ENCODE results near the gene RSRC1.

DNA sequence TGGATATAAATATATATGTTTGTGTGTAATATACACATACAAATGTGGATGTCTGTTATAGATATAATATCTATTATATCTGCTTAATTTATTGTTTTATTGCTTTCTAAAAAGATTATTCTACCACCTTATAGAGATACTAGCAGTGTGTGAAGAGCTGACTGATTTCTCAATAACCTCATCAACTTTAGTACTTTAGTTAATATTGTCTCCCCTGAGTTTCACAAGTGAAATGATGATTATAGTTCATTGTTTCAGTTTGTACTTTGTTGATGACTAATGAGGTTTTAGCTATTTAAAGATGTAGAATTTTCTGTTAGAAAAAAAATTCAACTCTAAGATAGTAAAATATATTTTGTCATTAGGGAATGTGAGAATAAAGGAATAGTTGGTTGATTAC, 11.4 kb downstream of the RSRC1 start:
- TF ChIP-seq, protein P1, sequence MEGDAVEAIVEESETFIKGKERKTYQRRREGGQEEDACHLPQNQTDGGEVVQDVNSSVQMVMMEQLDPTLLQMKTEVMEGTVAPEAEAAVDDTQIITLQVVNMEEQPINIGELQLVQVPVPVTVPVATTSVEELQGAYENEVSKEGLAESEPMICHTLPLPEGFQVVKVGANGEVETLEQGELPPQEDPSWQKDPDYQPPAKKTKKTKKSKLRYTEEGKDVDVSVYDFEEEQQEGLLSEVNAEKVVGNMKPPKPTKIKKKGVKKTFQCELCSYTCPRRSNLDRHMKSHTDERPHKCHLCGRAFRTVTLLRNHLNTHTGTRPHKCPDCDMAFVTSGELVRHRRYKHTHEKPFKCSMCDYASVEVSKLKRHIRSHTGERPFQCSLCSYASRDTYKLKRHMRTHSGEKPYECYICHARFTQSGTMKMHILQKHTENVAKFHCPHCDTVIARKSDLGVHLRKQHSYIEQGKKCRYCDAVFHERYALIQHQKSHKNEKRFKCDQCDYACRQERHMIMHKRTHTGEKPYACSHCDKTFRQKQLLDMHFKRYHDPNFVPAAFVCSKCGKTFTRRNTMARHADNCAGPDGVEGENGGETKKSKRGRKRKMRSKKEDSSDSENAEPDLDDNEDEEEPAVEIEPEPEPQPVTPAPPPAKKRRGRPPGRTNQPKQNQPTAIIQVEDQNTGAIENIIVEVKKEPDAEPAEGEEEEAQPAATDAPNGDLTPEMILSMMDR (IDR thresholded peaks at IDR 0.05; ENCODE audit: poor library complexity): no peak
- no peak for TF ChIP-seq EZH2 (IDR thresholded peaks at IDR 0.05; ENCODE audit: borderline replicate concordance)

All from hepatocyte (in vitro differentiated cells).